Smooth muscle cell (in vitro differentiated cells): ENCODE data around the gene TRIO. TPM values are rescaled to one million over a fixed set of nuclear protein-coding genes. Genes with fewer than 3 reads are reported as not detected.

Experiments used
- DNase-seq: peaks from one replicate; lab custom pipeline; 2025; ENCODE audit not compliant: unreplicated experiment; lab: John Stamatoyannopoulos, UW
- H2AFZ ChIP-seq: fragments of 200-600 bp; sonication (generic); 2 replicates; pipeline ENCODE4 v1.6.0; 2016; ENCODE audit warnings: antibody characterized with exemption, low read depth, mild to moderate bottlenecking
- H3F3A ChIP-seq: fragments of 200-600 bp; sonication (generic); 2 replicates; pipeline ENCODE4 v1.6.0; 2017; ENCODE audit warnings: antibody characterized with exemption, low read depth
- H3K27ac ChIP-seq: fragments of 200-600 bp; sonication (generic); 2 replicates; pipeline ENCODE4 v1.5.1; 2016; ENCODE audit warnings: low read depth, mild to moderate bottlenecking
- H3K27me3 ChIP-seq: fragments of 200-600 bp; sonication (generic); 2 replicates; pipeline ENCODE4 v1.6.1; 2016; ENCODE audit warnings: low read depth, mild to moderate bottlenecking
- H3K36me3 ChIP-seq: fragments of 200-600 bp; sonication (generic); 2 replicates; pipeline ENCODE4 v1.5.1; 2016; ENCODE audit warnings: low read depth
- H3K4me1 ChIP-seq: fragments of 200-600 bp; sonication (generic); 2 replicates; pipeline ENCODE4 v1.5.1; 2016; ENCODE audit warnings: low read depth
- H3K4me2 ChIP-seq: fragments of 200-600 bp; sonication (generic); 2 replicates; pipeline ENCODE4 v1.6.0; 2016; ENCODE audit warnings: mild to moderate bottlenecking
- H3K4me3 ChIP-seq: fragments of 200-600 bp; sonication (generic); 2 replicates; pipeline ENCODE4 v1.5.1; 2016; ENCODE audit warnings: mild to moderate bottlenecking
- H3K79me2 ChIP-seq: fragments of 200-600 bp; sonication (generic); 2 replicates; pipeline ENCODE4 v1.6.0; 2016; ENCODE audit warnings: low read depth, mild to moderate bottlenecking
- H3K9ac ChIP-seq: fragments of 200-600 bp; sonication (generic); 2 replicates; pipeline ENCODE4 v1.6.0; 2016; ENCODE audit warnings: low read depth
- H3K9me3 ChIP-seq: fragments of 200-600 bp; sonication (generic); replicated peaks from 2 replicates; pipeline ENCODE4 v1.5.1; 2016; ENCODE audit warnings: low read depth
- H4K20me1 ChIP-seq: fragments of 200-600 bp; sonication (generic); 2 replicates; pipeline ENCODE4 v1.6.0; 2016; ENCODE audit warnings: low read depth
- WGBS: methylation state at CpG from one replicate; pipeline ENCODE4 v1.1.7; 2016; ENCODE audit warnings: low lambda C conversion rate; 5-methylcytosine and 5-hydroxymethylcytosine counted together
- polyA plus RNA-seq: library from polyadenylated mRNA; unstranded; fragments of >200 nt; fragmentation: Nextera tagmentation; extraction: Ambion mirVana; gene quantifications from 2 replicates; pipeline ENCODE4 v1.2.1, GENCODE V29; 2016
- total RNA-seq: library from RNA; depleted of rRNA; stranded (reverse); fragments of >200 nt; gene quantifications from 2 replicates; pipeline ENCODE4 v1.2.3, GENCODE V29; 2014
- TF ChIP-seq, protein P1 (sequence below): fragments of 200-600 bp; sonication (generic); IDR thresholded peaks from 2 replicates; pipeline ENCODE4 v1.5.1; 2017; ENCODE audit warnings: borderline replicate concordance, mild to moderate bottlenecking, antibody characterized with exemption; ENCODE audit not compliant: insufficient read depth, poor library complexity, severe bottlenecking

TRIO gene
- total and polyA plus RNA-seq, 2 experiments from 2014 or later = 10.2 to 118 TPM

DNA sequence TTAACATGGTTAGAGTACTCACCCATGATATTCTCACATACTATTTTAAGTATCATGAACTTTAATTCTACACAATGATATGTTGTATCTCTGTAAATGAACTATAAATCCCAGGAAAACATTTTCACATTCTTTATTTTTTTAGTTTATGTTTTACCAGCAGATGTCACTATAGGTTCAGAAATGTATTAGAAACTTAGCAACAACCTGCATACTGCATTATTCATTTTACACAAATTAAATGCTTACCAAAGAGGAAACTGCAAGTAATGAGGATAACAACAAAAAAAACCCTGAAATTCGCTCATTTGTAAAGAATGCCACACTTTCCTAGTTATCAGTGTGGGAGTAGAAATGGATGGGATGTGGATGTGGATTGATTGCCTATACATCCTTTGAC lies 221.0 kb downstream of the TRIO start:
- no peak for DNase-seq
- no peak overlapping the region for H2AFZ ChIP-seq
- no peak overlapping the region for H3K4me3 ChIP-seq
- no peaks in the 10 kb centered on the region for H3K9me3 ChIP-seq
- H3K27ac ChIP-seq = no peak overlapping the region
- H4K20me1 ChIP-seq = peaks cover 52% of the 10 kb centered on the region
- H3K4me2 ChIP-seq = no peak overlapping the region
- H3K79me2 ChIP-seq = no peaks in the 10 kb centered on the region
- TF ChIP-seq, protein P1, sequence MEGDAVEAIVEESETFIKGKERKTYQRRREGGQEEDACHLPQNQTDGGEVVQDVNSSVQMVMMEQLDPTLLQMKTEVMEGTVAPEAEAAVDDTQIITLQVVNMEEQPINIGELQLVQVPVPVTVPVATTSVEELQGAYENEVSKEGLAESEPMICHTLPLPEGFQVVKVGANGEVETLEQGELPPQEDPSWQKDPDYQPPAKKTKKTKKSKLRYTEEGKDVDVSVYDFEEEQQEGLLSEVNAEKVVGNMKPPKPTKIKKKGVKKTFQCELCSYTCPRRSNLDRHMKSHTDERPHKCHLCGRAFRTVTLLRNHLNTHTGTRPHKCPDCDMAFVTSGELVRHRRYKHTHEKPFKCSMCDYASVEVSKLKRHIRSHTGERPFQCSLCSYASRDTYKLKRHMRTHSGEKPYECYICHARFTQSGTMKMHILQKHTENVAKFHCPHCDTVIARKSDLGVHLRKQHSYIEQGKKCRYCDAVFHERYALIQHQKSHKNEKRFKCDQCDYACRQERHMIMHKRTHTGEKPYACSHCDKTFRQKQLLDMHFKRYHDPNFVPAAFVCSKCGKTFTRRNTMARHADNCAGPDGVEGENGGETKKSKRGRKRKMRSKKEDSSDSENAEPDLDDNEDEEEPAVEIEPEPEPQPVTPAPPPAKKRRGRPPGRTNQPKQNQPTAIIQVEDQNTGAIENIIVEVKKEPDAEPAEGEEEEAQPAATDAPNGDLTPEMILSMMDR = no peak
- H3K36me3 ChIP-seq = peaks cover 36% of the 10 kb centered on the region
- no peak overlapping the region for H3K9ac ChIP-seq
- no peaks in the 10 kb centered on the region for H3K27me3 ChIP-seq
- H3F3A ChIP-seq = no peaks in the 10 kb centered on the region
- 84% methylated on average over 1 of the region's 1 CpG for WGBS
- H3K4me1 ChIP-seq = no peaks in the 10 kb centered on the region

DNA sequence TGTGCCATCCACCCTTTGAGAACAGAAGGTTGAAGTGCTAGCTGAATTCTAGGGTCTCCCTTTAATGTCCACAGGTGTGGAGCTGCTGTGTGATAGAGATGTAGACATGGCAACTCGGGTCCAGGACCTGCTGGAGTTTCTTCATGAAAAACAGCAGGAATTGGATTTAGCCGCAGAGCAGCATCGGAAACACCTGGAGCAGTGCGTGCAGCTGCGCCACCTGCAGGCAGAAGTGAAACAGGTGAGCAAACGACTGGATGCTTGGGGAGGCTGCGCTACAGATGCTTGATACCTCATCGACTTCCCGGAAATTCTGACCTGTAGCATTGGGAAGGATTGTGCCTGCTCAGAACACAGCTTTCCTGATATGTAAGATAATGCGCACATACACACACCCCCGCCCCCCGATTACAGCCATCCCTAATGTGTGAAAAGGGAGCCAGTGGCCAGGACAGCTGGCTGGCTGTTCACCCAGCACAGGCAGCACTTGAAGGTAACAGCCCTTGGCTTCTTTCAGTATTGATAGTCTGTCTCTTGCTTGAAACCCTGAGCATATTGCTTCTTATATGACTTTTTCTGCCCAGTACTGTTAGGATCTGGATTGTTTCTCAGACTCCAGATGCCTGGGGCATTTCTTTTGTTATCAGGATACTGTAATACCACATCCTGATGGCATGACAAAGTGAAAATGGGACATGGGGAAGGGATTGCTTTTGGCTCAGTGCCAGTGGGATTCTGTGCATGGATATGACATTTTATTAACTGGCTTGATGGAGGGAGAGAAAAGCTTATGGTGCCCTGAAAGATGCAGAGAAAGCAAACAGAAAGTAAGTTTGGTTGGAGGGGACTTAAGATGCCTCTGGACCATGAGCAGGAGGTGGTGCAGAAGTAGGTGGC lies 221.7 kb downstream of the TRIO start:
- Histone ChIP-seq H3K9ac (no peak overlapping the region), H3K4me1 (no peaks in the 10 kb centered on the region), H3K36me3 (peaks cover 41% of the 10 kb centered on the region), H3K27me3 (no peaks in the 10 kb centered on the region), H3K79me2 (no peaks in the 10 kb centered on the region), H3K27ac (no peak overlapping the region), H3K4me3 (no peak overlapping the region), H4K20me1 (peaks cover 49% of the 10 kb centered on the region), H2AFZ (no peak overlapping the region), H3F3A (no peaks in the 10 kb centered on the region), H3K4me2 (no peak overlapping the region), H3K9me3 (no peaks in the 10 kb centered on the region)
- no peak for DNase-seq
- WGBS = 82% methylated on average over 12 of the region's 12 CpGs
- TF ChIP-seq, protein P1 = peak; percentile 46

DNA sequence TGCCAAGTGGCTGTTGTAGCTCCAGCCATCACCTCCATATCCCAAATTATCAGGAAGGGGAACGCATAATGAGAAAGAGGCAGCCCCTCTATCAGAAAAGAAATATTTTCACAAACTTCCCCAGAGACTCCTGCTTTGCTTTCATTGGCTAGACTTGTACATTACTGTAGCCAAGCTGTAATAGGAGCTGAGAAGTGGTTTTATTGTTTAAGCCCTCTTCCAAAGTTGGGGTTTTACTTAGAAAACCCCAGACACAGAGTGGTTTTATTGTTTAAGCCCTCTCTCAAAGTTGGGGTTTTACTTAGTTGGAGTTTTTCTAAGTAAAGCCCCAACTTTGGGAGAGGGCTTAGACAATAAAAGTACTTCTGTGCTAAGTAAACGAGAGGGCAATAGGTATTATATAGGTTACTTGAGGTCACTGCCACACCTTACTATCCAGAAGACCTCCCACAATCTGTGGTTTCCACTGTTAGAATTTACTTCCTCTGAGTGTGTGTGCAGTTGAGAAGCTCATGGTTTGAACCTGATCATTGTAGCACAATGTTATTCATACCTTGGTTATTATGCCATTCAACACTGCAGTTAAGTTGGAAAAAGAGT lies 222.8 kb downstream of the TRIO start:
- no peak overlapping the region for H3K4me3 ChIP-seq
- DNase-seq = no peak
- no peaks in the 10 kb centered on the region for H3K79me2 ChIP-seq
- H3K27ac ChIP-seq = no peak overlapping the region
- H3K36me3 ChIP-seq = peaks cover 43% of the 10 kb centered on the region
- no peak overlapping the region for H3K4me2 ChIP-seq
- no peaks in the 10 kb centered on the region for H3F3A ChIP-seq
- no peak overlapping the region for H2AFZ ChIP-seq
- no peak overlapping the region for H3K9ac ChIP-seq
- no peaks in the 10 kb centered on the region for H3K9me3 ChIP-seq
- peaks cover 49% of the 10 kb centered on the region for H4K20me1 ChIP-seq
- H3K4me1 ChIP-seq = no peaks in the 10 kb centered on the region
- WGBS = 95% methylated on average over 2 of the region's 2 CpGs
- TF ChIP-seq, protein P1 = no peak
- no peaks in the 10 kb centered on the region for H3K27me3 ChIP-seq
